Cardiac fibroblast (primary cell): Measurements from ENCODE around the gene SEL1L2.
A peak's percentile ranks its signal among the peaks of the same experiment; 100 is the strongest.

Source experiments
- DNase-seq, 2 donors: peaks; one replicate each; pipeline versions ENCODE4 v3.0.0 to v3.0.0-alpha.2; 2010; ENCODE audit warnings: low read depth in 2 of 2
- H3K4me3 ChIP-seq, 2 donors: replicated peaks in 1 of 2; 1 replicate in 1 of 2; 2 replicates in 1 of 2; pipeline ENCODE4 v1.5.1; 2011; ENCODE audit warnings: low read depth in 2 of 2, low read length in 2 of 2, mild to moderate bottlenecking in 2 of 2, moderate library complexity in 1 of 2
- TF ChIP-seq, protein P1 (sequence below): IDR thresholded peaks from one replicate; pipeline ENCODE4 v1.5.1; 2011; ENCODE audit warnings: low read depth, mild to moderate bottlenecking, low read length, inconsistent platforms

The SEL1L2 gene

GRCh38 chr20:13875265-13875811, 115.1 kb downstream of the SEL1L2 start:
- TF ChIP-seq, protein P1, sequence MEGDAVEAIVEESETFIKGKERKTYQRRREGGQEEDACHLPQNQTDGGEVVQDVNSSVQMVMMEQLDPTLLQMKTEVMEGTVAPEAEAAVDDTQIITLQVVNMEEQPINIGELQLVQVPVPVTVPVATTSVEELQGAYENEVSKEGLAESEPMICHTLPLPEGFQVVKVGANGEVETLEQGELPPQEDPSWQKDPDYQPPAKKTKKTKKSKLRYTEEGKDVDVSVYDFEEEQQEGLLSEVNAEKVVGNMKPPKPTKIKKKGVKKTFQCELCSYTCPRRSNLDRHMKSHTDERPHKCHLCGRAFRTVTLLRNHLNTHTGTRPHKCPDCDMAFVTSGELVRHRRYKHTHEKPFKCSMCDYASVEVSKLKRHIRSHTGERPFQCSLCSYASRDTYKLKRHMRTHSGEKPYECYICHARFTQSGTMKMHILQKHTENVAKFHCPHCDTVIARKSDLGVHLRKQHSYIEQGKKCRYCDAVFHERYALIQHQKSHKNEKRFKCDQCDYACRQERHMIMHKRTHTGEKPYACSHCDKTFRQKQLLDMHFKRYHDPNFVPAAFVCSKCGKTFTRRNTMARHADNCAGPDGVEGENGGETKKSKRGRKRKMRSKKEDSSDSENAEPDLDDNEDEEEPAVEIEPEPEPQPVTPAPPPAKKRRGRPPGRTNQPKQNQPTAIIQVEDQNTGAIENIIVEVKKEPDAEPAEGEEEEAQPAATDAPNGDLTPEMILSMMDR, result no peak
- DNase-seq, result no peak
- H3K4me3 ChIP-seq, result no peak overlapping the region

DNA sequence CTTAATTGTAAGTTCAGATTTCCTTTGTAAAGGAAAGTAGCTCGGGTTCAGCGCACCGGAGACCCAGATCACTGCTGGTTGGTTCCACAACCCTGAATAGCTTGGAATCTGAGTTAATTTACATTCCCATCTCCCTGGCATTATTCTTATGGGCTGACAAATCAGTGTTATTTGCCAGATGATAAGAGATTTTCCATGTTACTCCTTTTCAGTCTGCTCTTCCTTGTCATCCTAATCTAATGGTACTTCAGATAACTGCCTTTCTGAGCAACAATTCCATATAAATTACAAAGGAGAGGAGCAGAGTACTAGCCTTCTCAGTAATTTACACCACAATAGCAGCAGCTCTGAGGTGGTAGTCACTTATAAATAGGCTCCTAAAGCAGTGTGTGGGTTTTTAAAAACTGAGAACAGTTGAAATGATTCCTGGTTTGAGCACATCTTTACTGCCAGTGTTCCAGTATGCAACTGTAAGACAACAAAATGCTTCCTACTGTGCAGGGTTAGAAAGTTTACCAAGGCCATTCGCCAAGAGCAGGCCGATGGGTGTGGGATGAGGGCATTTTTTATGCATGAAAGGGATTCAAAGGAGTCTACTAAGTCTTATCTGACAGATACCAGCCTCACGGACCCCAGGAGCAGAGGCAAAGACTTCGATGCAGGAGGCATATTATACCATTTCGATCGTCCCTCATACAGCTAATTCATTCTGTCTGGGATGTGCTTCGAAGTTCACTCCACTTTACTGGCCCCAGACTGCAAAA, 115.8 kb downstream of the SEL1L2 start:
- no peak for DNase-seq
- TF ChIP-seq, protein P1, result no peak
- H3K4me3 ChIP-seq, result no peak overlapping the region

- TF ChIP-seq, protein P1, result no peak
- no peak overlapping the region for H3K4me3 ChIP-seq
- DNase-seq, result no peak
Measured at GRCh38 chr20:13873831-13874230, 116.6 kb downstream of the SEL1L2 start.

DNA sequence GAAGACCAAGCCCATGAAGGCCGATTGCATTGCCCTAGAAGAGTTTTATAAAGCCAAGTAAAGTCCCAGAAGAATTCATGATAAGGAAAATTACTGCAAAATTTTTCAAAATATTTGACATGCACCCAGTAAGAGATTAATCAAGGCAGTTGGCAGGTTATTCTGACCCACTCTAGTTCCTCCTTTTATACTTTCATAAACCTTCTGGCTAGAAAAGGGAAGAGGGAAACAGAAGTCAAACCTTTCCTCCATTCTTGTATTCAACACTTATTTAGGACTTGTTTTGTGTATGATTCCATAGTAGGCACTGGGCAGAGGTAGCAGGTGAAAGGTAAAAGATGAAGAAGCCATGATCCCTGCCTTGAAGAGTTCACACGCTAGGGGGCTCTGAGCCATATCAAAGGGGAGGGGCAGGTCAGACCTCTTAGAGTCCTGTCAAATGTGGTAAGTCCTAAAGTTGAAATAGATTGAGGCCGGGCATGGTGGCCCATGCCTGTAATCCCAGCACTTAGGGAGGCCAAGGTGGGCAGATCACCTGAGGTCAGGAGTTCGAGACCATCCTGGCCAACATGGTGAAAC, 120.2 kb downstream of the SEL1L2 start:
- no peak overlapping the region for H3K4me3 ChIP-seq
- no peak for DNase-seq
- TF ChIP-seq, protein P1, result no peak

GRCh38 chr20:13868331-13868730, 122.1 kb downstream of the SEL1L2 start:
- peak; percentile 8 for DNase-seq
- TF ChIP-seq, protein P1, result no peak

DNA sequence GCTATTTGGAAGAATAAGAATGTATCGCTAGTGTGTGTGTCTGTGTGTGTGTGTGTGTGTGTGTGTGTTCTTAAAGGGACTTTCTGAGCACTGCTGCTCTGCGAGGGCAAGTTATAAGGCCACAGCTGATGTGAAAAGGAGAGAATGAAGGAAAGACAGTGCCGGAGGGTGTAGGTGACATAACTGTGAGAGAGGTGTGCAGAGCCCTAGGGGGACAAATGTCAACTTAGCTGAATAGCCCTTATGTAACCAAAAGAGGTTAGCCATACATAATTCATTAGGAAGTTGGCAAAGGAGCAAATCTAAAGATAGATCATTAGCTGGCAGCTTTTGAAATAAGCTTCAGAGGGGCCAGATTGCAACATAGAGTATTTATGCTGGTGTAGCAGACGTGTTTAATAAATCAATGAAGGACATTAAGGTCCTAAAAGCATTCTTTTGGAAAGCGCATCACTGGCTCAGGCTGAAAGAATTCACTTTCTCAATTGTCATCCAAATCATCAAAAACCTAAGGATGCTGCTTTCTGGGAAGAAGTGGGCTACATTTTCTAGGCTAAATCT, 124.5 kb downstream of the SEL1L2 start:
- DNase-seq, result no peak
- H3K4me3 ChIP-seq, result no peak overlapping the region
- TF ChIP-seq, protein P1, result no peak

More at GRCh38 chr20:13868331-13868730, 122.1 kb downstream of the SEL1L2 start:
- no peak overlapping the region for H3K4me3 ChIP-seq
